Measurements from ENCODE around the gene C1orf21.
"Not testable (repeated sequence)": the region's sequence is repeated elsewhere in the genome, so short reads cannot be mapped to it uniquely, and the experiment has no call there.

Gene C1orf21

GRCh38 chr1:184608581-184608980, 221.8 kb downstream of the C1orf21 start:
- no peak for DNase-seq

- DNase-seq, result no peak
Observed at GRCh38 chr1:184608990-184609389, 222.2 kb downstream of the C1orf21 start.

- no peak for DNase-seq
Observed at GRCh38 chr1:184610876-184611595, 224.2 kb downstream of the C1orf21 start.

- not testable (repeated sequence) for DNase-seq
Observed at GRCh38 chr1:184612229-184612628, 225.4 kb downstream of the C1orf21 start.

- no peak for DNase-seq
Observed at GRCh38 chr1:184614667-184615066, 227.8 kb downstream of the C1orf21 start.

- no peak for DNase-seq
Observed at GRCh38 chr1:184615301-184615700, 228.5 kb downstream of the C1orf21 start.

GRCh38 chr1:184616504-184616903, 229.7 kb downstream of the C1orf21 start:
- DNase-seq, result no peak

GRCh38 chr1:184617433-184618029, 230.7 kb downstream of the C1orf21 start:
- DNase-seq, result no peak

GRCh38 chr1:184618851-184619250, 232.0 kb downstream of the C1orf21 start:
- no peak for DNase-seq

- no peak for DNase-seq
Observed at GRCh38 chr1:184620469-184620868, 233.6 kb downstream of the C1orf21 start.

GRCh38 chr1:184621260-184621659, 234.4 kb downstream of the C1orf21 start:
- DNase-seq, result peak; percentile 42

- peak; percentile 86 for DNase-seq
Observed at GRCh38 chr1:184622136-184622823, 235.5 kb downstream of the C1orf21 start.

- no peak for DNase-seq
Observed at GRCh38 chr1:184623404-184623803, 236.6 kb downstream of the C1orf21 start.

GRCh38 chr1:184624051-184624450, 237.2 kb downstream of the C1orf21 start:
- no peak for DNase-seq

- no peak for DNase-seq
Observed at GRCh38 chr1:184624626-184625025, 237.8 kb downstream of the C1orf21 start.

GRCh38 chr1:184625271-184625670, 238.4 kb downstream of the C1orf21 start:
- DNase-seq, result no peak

GRCh38 chr1:184626076-184627006, 239.5 kb downstream of the C1orf21 start:
- no peak for DNase-seq

- no peak for DNase-seq
Observed at GRCh38 chr1:184627007-184627341, 240.1 kb downstream of the C1orf21 start.

GRCh38 chr1:184629266-184629665, 242.4 kb downstream of the C1orf21 start:
- DNase-seq, result no peak

GRCh38 chr1:184630679-184631060, 243.8 kb downstream of the C1orf21 start:
- DNase-seq, result no peak

- no peak for DNase-seq
Observed at GRCh38 chr1:184632415-184633175, 245.8 kb downstream of the C1orf21 start.

GRCh38 chr1:184633785-184634184, 247.0 kb downstream of the C1orf21 start:
- DNase-seq, result no peak

Measured in fibroblast of skin of right quadriceps (primary cell).